H1 (cell line): Measurements from ENCODE around the gene SLC25A47. TPM values are rescaled to one million over a fixed set of nuclear protein-coding genes. Genes with fewer than 3 reads are reported as not detected.

ENCODE experiments used
- JUND ChIP-seq: IDR thresholded peaks from 2 replicates; pipeline ENCODE4 v1.6.1; 2011; ENCODE audit warnings: mild to moderate bottlenecking, improper control_type of control experiment, low read length
- polyA plus RNA-seq, 7 experiments: library from polyadenylated mRNA; depleted of rRNA in 3 of 7; stranded (reverse) in 5 of 7; unstranded in 2 of 7; fragments of >200 nt in 5 of 7; fragments of 200-250 nt in 2 of 7; gene quantifications; 1 replicate in 5 of 7; 2 replicates in 1 of 7; 4 replicates in 1 of 7; pipeline versions ENCODE4 v1.2.1 to v1.2.3, GENCODE V29; 2011 to 2013; ENCODE audit warnings: missing spikeins in 2 of 7, mixed read lengths in 2 of 7
- total RNA-seq: library from RNA; stranded (reverse); fragmentation: NEBNext Ultra II Directional; extraction: Animal tissue kit (Norgen Biotek cat#: 25700); gene quantifications from 2 replicates; pipeline ENCODE4 v1.2.1, GENCODE V29; 2021

The SLC25A47 gene
- total and polyA plus RNA-seq, 2 of the 8 experiments (the other 6 are each of a cell fraction or from before 2014, with no cell fraction given), result not detected

DNA sequence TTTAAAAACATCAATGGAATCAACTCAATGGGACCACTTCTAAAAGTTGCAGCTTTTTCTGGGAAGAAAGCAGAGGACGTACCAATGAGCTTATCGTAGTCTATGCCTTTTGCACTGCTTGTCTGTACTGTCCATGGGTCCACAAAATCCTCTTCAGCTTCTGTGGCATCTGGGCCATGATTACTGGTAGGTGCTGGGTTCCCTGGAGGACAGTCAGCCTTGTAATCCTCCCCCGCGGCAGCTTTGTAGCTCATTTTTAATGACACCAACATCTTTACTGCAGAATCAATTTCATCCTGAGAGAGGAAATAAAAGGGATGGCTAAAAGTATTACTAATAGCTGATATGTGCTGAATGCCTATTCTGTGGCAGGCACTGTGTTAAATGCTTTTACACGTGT lies 38.5 kb downstream of the SLC25A47 start (continued):
- no peak for TF ChIP-seq JUND
- TF ChIP-seq, all 59 proteins: peak for 0
